Breast epithelium (tissue), 3 donors: ENCODE data around the gene SERINC5.

Experiments
- CTCF ChIP-seq, 3 donors: fragments of 450-650 bp; IDR thresholded peaks; one replicate each; pipeline ENCODE4 v1.5.1; 2016 to 2017; ENCODE audit warnings: antibody characterized with exemption in 3 of 3, mild to moderate bottlenecking in 3 of 3, moderate library complexity in 3 of 3
- POLR2A ChIP-seq: fragments of 450-650 bp; IDR thresholded peaks from one replicate; pipeline ENCODE4 v1.6.1; 2016; ENCODE audit warnings: antibody characterized with exemption, mild to moderate bottlenecking, moderate library complexity
- POLR2AphosphoS5 ChIP-seq, 3 donors: sonication (generic); formaldehyde crosslinking; IDR thresholded peaks; one replicate each; pipeline ENCODE4 v1.6.1; 2017; ENCODE audit warnings: antibody characterized with exemption in 3 of 3

- TF ChIP-seq CTCF (IDR thresholded peaks at IDR 0.05) (no peak), POLR2A (no peak), POLR2AphosphoS5 (IDR thresholded peaks at IDR 0.05) (no peak)
Observed at GRCh38 chr5:80229902-80230255, 26.0 kb downstream of the SERINC5 start.
